ENCODE measurements around the gene TSPAN5. TPM values are rescaled to one million over a fixed set of nuclear protein-coding genes. Genes with fewer than 3 reads are reported as not detected.

TSPAN5 gene
- total RNA-seq, 1 donor from 2014 or later, result 24.9 TPM

DNA sequence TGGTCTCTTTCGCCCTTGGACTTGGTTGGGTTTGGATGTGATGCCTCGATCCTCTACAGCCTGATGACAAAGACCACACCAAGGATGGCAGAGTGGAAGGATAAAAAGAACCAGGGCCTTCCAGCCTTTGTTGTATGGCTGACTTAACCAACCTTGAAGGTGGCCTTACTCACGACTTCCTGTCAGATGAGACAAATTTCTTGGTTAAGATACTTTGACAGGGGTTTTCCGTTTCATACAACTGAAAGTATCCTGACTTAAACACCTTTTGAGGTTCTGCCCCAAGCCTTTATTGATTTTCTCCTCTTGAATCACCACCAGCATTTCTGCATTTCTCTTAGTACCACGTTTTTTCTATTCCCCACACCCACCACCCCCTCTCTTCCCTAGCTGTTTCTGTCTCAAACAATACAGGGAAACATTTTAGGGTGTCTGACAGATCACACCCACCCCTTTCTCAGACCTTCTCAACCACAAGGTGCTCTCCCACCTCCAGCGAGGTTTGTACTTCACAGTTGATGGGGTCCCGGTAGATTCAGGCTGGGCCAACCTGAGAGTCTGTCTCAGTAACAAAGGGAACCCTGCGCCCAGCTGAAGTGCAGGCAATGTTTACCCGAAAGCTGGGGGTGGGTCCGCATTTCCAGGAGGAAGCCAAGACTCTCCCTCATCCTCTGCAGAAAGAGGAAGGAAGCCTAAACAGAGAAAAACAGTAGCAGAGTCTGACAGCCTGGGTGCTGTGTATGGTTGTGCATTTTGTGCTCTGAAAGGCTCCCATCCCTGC is 5.0 kb upstream of the TSPAN5 start:
- DNase-seq (ENCODE audit: low read depth), result no peak
- TF ChIP-seq, protein P1, sequence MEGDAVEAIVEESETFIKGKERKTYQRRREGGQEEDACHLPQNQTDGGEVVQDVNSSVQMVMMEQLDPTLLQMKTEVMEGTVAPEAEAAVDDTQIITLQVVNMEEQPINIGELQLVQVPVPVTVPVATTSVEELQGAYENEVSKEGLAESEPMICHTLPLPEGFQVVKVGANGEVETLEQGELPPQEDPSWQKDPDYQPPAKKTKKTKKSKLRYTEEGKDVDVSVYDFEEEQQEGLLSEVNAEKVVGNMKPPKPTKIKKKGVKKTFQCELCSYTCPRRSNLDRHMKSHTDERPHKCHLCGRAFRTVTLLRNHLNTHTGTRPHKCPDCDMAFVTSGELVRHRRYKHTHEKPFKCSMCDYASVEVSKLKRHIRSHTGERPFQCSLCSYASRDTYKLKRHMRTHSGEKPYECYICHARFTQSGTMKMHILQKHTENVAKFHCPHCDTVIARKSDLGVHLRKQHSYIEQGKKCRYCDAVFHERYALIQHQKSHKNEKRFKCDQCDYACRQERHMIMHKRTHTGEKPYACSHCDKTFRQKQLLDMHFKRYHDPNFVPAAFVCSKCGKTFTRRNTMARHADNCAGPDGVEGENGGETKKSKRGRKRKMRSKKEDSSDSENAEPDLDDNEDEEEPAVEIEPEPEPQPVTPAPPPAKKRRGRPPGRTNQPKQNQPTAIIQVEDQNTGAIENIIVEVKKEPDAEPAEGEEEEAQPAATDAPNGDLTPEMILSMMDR (conservative IDR thresholded peaks at IDR 0.05; ENCODE audit: low read depth, low read length), result no peak
- H3K4me3 ChIP-seq (ENCODE audit: low read depth, low read length), result no peak overlapping the region

DNA sequence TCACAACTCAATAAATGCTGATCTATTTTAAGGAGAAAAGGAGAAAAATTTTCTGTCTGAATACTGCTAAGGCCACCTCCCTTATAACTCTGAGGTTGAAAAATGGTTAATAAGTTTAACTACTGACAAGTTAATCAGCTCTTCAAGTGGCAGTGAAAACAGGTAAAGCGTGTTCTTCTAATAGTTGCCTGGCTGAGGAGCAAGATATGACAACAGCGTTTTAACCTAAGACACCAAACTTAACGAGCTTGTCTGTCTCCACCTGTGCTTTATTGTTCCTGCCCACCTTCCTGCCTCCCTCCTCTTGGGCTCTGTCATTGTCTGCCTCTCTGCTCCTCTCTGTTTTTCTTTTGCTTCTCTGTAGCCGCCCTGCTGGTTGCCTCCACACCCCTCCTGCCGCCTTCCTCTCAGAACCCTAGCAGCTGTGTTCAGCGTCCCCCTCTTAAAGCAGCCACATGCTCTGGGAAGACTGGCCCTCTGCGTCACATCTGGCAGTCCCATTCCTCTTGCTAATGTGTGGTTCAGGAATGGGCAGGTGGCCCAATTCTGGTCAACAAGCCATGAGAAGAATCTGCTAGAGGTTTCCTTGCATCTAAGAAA is 4.3 kb upstream of the TSPAN5 start:
- no peak for DNase-seq (ENCODE audit: low read depth)
- TF ChIP-seq, protein P1 (conservative IDR thresholded peaks at IDR 0.05; ENCODE audit: low read depth, low read length), result no peak
- no peak overlapping the region for H3K4me3 ChIP-seq (ENCODE audit: low read depth, low read length)

DNA sequence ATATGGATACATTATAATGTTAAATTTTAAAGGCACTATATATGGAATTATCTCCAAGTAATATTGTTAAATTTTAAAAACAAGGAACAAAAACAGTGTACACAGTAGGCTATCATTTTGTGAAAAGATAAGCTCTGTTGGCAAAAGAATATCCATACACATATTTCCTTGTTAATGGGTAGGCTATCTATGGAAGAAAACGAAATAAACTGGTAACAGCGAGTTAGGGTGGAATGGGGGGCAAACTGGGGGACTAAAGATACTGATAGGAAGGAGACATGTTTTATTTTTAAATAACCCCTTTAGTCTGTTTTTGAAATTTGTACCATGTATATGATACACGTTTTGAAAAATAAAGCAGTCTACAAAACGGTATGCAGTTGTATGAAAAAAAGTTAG is 3.6 kb upstream of the TSPAN5 start:
- no peak overlapping the region for H3K4me3 ChIP-seq (ENCODE audit: low read depth, low read length)
- no peak for DNase-seq (ENCODE audit: low read depth)
- TF ChIP-seq, protein P1 (conservative IDR thresholded peaks at IDR 0.05; ENCODE audit: low read depth, low read length), result no peak

DNA sequence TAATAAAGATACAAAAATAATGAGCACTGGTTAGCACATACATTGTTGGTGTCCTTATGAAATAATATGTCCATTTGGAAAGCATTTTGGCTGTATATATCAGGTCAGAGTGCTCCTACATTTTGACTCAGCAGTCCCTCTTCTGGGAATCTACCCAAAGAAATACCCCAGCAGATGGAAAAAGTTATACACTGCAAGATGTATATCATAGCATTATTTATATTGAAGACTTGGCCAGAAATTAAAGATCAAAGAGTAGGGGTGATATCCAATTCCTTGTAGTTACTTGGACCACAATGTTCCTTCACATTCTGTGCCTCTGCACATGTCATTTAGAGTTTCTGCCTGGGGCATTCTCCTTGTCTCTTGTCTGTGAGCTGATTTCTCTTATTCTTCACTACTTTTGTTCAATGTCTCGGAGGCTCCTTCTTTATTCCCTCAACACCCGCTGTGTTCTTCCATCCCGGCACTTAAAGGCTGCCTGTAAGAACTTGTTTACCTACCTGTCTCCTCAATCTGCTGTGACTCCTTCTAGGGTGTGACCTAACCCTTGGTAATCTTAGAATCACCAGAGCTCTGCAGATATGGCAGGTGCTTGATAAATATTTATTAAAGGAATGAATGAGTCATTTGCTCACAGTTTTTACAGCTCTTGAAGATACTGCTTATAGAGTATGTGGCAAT is 3.1 kb upstream of the TSPAN5 start:
- H3K4me3 ChIP-seq (ENCODE audit: low read depth, low read length), result no peak overlapping the region
- TF ChIP-seq, protein P1 (conservative IDR thresholded peaks at IDR 0.05; ENCODE audit: low read depth, low read length), result no peak
- no peak for DNase-seq (ENCODE audit: low read depth)

DNA sequence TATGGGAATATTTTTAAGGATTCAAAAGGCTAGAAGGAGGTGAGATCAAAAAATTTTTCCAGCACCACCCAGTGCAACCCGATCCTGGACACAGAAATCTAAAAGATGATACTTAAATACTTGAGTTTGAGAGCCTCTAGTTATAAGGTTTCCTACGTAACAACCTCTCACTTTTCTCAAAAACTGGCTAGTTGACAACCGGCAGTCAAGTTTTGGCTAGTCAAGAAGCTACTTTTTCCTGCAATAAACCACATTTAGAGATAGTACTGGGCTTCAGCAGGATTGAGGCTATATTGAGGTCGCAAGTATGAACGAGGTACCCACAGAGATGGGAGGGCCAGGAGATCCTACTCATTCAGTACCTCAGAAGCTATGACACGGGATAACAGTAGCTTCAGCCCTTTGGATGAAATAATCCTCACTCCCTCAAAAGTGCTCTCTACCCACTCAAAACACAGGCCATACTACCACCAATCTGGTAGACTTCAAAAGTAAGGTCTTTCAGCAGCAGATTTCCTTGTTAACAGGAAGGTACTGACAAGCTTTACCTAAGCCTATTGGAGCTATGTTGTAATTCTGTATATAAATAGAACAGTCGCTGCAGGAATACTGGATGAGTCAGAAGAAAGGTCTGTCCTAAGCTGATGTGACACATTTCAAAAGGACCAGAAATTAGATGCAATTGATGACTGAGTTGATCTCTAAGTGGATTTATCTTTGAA is 1.5 kb upstream of the TSPAN5 start:
- peak; percentile 50 for DNase-seq (ENCODE audit: low read depth)
- peak overlapping the region; percentile 76 for H3K4me3 ChIP-seq (ENCODE audit: low read depth, low read length)
- TF ChIP-seq, protein P1 (conservative IDR thresholded peaks at IDR 0.05; ENCODE audit: low read depth, low read length), result no peak

DNA sequence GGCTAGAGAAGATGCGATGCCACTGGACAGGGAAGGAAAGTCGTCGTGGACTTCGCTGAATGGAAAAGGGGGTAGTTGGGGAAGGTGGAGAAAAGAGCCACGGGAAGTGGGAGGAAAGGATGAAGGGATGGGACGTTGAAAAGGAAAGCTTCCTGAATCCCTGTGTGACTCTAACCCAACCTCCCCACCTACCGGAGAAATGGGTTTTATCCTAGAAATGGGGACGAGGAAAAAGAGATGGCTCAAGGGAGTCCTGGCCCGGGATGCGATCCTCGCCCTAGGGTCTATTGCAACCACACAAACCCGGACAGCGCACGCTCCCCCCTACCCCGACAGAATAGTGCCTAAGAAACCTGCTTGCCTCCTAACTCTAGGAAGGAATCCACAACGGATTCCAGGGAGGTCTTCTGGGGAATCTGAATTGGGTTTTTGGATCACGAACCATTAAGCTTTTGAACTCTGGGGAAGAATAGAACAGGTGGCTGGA is 738 bp upstream of the TSPAN5 start:
- H3K4me3 ChIP-seq (ENCODE audit: low read depth, low read length), result peak overlapping the region; percentile 76
- TF ChIP-seq, protein P1 (conservative IDR thresholded peaks at IDR 0.05; ENCODE audit: low read depth, low read length), result peak; percentile 10
- no peak for DNase-seq (ENCODE audit: low read depth)

Measured in epithelial cell of proximal tubule (primary cell).